ENCODE measurements around the gene RNF207.
A peak's percentile ranks its signal among the peaks of the same experiment; 100 is the strongest.

RNF207 gene

DNA sequence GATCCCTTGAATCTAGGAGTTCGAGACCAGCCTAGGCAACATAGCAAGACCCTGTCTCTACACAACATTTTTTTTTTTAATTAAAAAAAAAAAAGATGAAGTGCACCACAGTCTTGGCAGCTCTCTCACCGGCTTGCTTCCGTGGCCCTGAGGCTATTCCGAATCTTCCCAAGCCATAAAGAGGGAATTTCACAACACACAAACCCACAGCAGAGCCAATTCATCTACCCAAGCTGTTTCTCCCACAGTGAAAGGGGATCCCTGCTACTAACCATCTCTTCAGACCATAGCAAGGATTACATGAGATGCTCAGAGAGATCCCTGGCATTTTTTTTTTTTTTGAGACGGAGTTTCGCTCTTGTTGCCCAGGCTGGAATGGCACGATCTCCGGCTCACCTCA lies 17.5 kb upstream of the RNF207 start:
- Histone ChIP-seq H3K36me3 (replicated peaks; ENCODE audit: low read depth, low read length) (peaks cover 26% of the 10 kb centered on the region), H3K27ac (ENCODE audit: low read length) (no peak overlapping the region), H3K4me2 (ENCODE audit: low read length) (no peak overlapping the region), H3K79me2 (ENCODE audit: low read length) (peaks cover 60% of the 10 kb centered on the region), H4K20me1 (ENCODE audit: insufficient read depth, low read length) (peaks cover 36% of the 10 kb centered on the region), H2AFZ (ENCODE audit: low read depth, low read length) (no peak overlapping the region), H3K4me3 (ENCODE audit: low read length) (no peak overlapping the region), H3K27me3 (ENCODE audit: low read depth, low read length) (no peaks in the 10 kb centered on the region), H3K4me1 (ENCODE audit: low read length) (no peaks in the 10 kb centered on the region), H3K9me3 (ENCODE audit: insufficient read depth, low read length) (no peaks in the 10 kb centered on the region), H3K9ac (ENCODE audit: low read length) (no peak overlapping the region)
- no peak for TF ChIP-seq EZH2phosphoT487 (IDR thresholded peaks at IDR 0.05; ENCODE audit: low read depth)
- TF ChIP-seq, protein P1, sequence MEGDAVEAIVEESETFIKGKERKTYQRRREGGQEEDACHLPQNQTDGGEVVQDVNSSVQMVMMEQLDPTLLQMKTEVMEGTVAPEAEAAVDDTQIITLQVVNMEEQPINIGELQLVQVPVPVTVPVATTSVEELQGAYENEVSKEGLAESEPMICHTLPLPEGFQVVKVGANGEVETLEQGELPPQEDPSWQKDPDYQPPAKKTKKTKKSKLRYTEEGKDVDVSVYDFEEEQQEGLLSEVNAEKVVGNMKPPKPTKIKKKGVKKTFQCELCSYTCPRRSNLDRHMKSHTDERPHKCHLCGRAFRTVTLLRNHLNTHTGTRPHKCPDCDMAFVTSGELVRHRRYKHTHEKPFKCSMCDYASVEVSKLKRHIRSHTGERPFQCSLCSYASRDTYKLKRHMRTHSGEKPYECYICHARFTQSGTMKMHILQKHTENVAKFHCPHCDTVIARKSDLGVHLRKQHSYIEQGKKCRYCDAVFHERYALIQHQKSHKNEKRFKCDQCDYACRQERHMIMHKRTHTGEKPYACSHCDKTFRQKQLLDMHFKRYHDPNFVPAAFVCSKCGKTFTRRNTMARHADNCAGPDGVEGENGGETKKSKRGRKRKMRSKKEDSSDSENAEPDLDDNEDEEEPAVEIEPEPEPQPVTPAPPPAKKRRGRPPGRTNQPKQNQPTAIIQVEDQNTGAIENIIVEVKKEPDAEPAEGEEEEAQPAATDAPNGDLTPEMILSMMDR (IDR thresholded peaks at IDR 0.05; ENCODE audit: low read depth, low read length), result no peak

DNA sequence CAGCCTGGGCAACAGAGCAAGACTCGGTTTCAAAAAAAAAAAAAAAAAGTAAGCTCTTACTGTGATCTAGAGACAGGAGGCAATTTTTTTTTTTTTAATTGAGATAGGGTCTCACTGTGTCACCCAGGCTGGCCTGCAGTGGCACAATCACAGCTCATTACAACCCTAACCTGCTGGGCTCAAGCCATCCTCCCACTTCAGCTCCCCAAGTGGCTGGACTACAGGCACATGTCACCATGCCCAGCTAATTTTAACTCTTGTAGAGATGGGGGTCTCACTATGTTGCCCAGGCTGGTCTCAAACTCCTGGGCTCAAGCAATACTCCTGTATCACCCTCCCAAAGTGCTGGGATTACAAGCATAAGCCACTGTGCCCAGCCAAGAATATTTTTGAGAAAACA lies 14.0 kb upstream of the RNF207 start:
- TF ChIP-seq, protein P1 (IDR thresholded peaks at IDR 0.05; ENCODE audit: low read depth, low read length), result no peak
- no peak for TF ChIP-seq EZH2phosphoT487 (IDR thresholded peaks at IDR 0.05; ENCODE audit: low read depth)
- H3K4me2 ChIP-seq (ENCODE audit: low read length), result no peak overlapping the region

DNA sequence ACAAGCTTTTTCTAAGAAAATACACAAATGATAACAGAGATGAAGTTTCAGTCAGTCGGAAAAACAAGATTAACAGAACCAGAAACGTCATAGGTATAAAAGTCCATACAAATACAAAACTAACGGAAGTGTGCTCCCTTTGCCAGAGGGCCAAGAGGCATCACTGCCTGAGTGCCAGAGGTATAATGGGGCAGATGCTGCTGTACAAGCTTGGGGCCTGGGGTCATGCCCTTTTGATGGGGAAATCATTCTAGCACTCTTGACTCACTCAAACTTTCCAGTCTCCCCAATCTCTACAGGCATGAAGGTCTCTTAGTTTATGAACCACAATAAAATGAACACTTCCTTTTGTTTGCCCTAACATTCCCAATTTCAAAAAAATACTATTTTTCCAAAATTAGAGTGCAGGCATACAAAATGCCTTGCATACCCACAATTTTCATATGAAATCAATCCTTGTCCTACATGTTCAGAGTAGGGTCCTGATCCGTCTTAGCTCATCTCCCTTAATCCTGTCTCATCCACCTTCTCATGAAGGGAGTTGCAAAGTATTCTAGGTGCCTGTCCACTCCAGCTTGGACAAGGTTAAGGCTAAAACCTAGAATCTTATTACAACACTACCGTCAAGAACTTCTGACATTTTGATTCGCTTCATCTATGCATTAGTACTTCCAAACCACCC lies 8.0 kb upstream of the RNF207 start:
- peaks cover 26% of the 10 kb centered on the region for H3K36me3 ChIP-seq (replicated peaks; ENCODE audit: low read depth, low read length)
- H3K27me3 ChIP-seq (ENCODE audit: low read depth, low read length), result no peaks in the 10 kb centered on the region
- peaks cover 10% of the 10 kb centered on the region; the same call in 1 of the 2 replicates for H4K20me1 ChIP-seq (ENCODE audit: insufficient read depth, low read length)
- H2AFZ ChIP-seq (ENCODE audit: low read depth, low read length), result no peak overlapping the region
- peaks cover 67% of the 10 kb centered on the region for H3K79me2 ChIP-seq (ENCODE audit: low read length)
- H3K4me1 ChIP-seq (ENCODE audit: low read length), result peaks cover 20% of the 10 kb centered on the region
- no peaks in the 10 kb centered on the region for H3K9me3 ChIP-seq (ENCODE audit: insufficient read depth, low read length)
- peak overlapping the region; percentile 96 for H3K9ac ChIP-seq (ENCODE audit: low read length)
- H3K27ac ChIP-seq (ENCODE audit: low read length), result peak overlapping the region; percentile 68
- TF ChIP-seq EZH2phosphoT487 (IDR thresholded peaks at IDR 0.05; ENCODE audit: low read depth), result no peak
- TF ChIP-seq, protein P1 (IDR thresholded peaks at IDR 0.05; ENCODE audit: low read depth, low read length), result no peak
- H3K4me3 ChIP-seq (ENCODE audit: low read length), result peak overlapping the region; percentile 100
- H3K4me2 ChIP-seq (ENCODE audit: low read length), result peak overlapping the region; percentile 96

More for the DNA sequence above, 14.0 kb upstream of the RNF207 start:
- H2AFZ ChIP-seq (ENCODE audit: low read depth, low read length), result no peak overlapping the region
- H3K9ac ChIP-seq (ENCODE audit: low read length), result no peak overlapping the region
- no peak overlapping the region for H3K27ac ChIP-seq (ENCODE audit: low read length)
- peaks cover 24% of the 10 kb centered on the region for H3K36me3 ChIP-seq (replicated peaks; ENCODE audit: low read depth, low read length)
- H3K79me2 ChIP-seq (ENCODE audit: low read length), result peaks cover 82% of the 10 kb centered on the region
- peaks cover 21% of the 10 kb centered on the region for H4K20me1 ChIP-seq (ENCODE audit: insufficient read depth, low read length)
- H3K9me3 ChIP-seq (ENCODE audit: insufficient read depth, low read length), result no peaks in the 10 kb centered on the region
- no peaks in the 10 kb centered on the region for H3K4me1 ChIP-seq (ENCODE audit: low read length)
- no peaks in the 10 kb centered on the region for H3K27me3 ChIP-seq (ENCODE audit: low read depth, low read length)
- no peak overlapping the region for H3K4me3 ChIP-seq (ENCODE audit: low read length)

DNA sequence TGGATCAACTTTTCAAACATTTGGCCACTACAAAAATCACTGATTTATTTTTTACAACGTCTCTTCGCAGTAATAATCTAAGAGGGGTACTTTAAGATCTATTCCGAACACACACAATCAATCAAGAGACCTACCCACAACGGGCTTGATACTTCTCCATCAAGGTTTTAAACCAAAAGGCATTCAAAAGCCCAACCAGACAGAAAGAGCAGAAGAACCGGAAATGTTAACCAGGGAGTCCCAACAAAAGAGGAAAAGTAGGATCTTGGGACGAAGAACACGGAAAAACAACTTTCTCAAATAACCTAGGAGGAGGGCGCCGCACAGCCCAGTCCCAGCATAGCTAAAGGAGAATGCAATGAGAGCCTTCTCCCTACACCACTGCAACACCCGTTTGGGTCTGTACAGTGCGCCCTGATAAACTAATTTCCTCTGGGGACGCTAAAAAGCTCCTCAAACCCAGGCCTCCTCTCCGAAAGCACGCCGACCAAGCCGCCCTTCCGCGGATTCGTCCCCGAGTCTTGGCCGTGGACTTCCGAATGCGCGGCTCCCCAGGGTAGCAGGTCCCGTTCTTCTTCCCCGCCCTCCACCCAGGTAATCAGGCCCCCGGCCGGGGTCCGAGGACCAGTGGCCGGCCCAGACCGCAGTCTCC lies 7.1 kb upstream of the RNF207 start:
- Histone ChIP-seq H3K79me2 (ENCODE audit: low read length) (peaks cover 59% of the 10 kb centered on the region), H3K4me3 (ENCODE audit: low read length) (peak overlapping the region; percentile 100), H3K9ac (ENCODE audit: low read length) (peak overlapping the region; percentile 96), H3K9me3 (ENCODE audit: insufficient read depth, low read length) (no peaks in the 10 kb centered on the region), H4K20me1 (ENCODE audit: insufficient read depth, low read length) (peaks cover 10% of the 10 kb centered on the region; the same call in 1 of the 2 replicates), H3K4me2 (ENCODE audit: low read length) (peak overlapping the region; percentile 96), H3K4me1 (ENCODE audit: low read length) (peaks cover 20% of the 10 kb centered on the region), H3K27ac (ENCODE audit: low read length) (peak overlapping the region; percentile 68), H3K27me3 (ENCODE audit: low read depth, low read length) (no peaks in the 10 kb centered on the region), H2AFZ (ENCODE audit: low read depth, low read length) (no peak overlapping the region), H3K36me3 (replicated peaks; ENCODE audit: low read depth, low read length) (peaks cover 26% of the 10 kb centered on the region)
- TF ChIP-seq, protein P1 (IDR thresholded peaks at IDR 0.05; ENCODE audit: low read depth, low read length), result no peak
- no peak for TF ChIP-seq EZH2phosphoT487 (IDR thresholded peaks at IDR 0.05; ENCODE audit: low read depth)

All from OCI-LY3 (cell line).